Measurements from ENCODE around the gene CFLAR.

DNA sequence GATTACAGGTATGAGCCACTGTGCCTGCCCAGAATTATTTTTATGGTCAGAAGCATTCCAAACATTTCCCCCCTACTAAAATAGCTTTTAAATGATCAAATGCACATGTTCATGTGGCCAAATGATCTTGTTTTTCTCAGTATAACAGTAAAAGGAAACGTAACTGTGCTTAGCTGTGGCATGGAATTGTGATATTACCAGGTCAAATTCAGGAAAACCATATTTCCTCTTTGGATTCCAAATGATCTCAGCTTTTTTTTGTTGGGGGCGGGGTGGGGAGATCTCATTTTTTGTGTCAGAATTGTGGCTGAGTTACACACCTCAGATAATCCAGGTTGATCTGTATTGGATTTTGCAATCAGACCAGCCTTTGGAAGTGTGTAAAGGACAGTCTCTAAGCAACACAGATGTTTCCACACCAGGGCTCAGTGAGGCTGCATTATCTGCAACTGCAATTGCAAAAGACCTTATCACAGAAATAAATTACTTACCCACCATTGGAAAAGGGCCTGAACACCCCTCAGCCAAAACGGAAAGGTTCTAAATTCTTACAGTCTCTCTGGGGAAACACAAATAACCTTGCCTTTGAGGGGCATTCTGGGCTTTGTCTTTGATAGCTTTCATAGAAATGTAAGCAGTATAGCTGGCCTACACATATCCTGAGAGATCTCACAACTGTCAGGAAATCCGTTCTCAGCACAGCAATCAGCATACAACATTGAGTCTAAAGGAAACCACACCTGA is 75.3 kb downstream of the CFLAR start:
- TF ChIP-seq, protein P1, sequence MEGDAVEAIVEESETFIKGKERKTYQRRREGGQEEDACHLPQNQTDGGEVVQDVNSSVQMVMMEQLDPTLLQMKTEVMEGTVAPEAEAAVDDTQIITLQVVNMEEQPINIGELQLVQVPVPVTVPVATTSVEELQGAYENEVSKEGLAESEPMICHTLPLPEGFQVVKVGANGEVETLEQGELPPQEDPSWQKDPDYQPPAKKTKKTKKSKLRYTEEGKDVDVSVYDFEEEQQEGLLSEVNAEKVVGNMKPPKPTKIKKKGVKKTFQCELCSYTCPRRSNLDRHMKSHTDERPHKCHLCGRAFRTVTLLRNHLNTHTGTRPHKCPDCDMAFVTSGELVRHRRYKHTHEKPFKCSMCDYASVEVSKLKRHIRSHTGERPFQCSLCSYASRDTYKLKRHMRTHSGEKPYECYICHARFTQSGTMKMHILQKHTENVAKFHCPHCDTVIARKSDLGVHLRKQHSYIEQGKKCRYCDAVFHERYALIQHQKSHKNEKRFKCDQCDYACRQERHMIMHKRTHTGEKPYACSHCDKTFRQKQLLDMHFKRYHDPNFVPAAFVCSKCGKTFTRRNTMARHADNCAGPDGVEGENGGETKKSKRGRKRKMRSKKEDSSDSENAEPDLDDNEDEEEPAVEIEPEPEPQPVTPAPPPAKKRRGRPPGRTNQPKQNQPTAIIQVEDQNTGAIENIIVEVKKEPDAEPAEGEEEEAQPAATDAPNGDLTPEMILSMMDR (IDR thresholded peaks at IDR 0.05) = no peak
- TF ChIP-seq POLR2A (IDR thresholded peaks at IDR 0.05) = no peak
- no peak for TF ChIP-seq POLR2AphosphoS5 (IDR thresholded peaks at IDR 0.05)

Measured in prostate gland (tissue), 2 donors.